H1 (cell line): ENCODE data around the gene DNLZ. TPM values are rescaled to one million over a fixed set of nuclear protein-coding genes. Genes with fewer than 3 reads are reported as not detected.

Experiments used
- CHD2 ChIP-seq: IDR thresholded peaks from 2 replicates; pipeline ENCODE4 v1.6.1; 2012; ENCODE audit warnings: low read length, improper control_type of control experiment
- CTBP2 ChIP-seq: IDR thresholded peaks from 2 replicates; pipeline ENCODE4 v1.7.0; 2011; ENCODE audit warnings: borderline replicate concordance, mild to moderate bottlenecking, moderate library complexity, mixed read lengths, low read length; ENCODE audit not compliant: insufficient read depth, insufficient read length
- EGR1 ChIP-seq: IDR thresholded peaks from 2 replicates; pipeline ENCODE4 v1.6.1; 2011; ENCODE audit warnings: low read depth, low read length, borderline replicate concordance
- GABPA ChIP-seq: IDR thresholded peaks from 2 replicates; pipeline ENCODE4 v1.6.1; 2011; ENCODE audit warnings: mild to moderate bottlenecking, low read length, moderate library complexity, borderline replicate concordance; ENCODE audit not compliant: insufficient read depth
- GTF2F1 ChIP-seq: IDR thresholded peaks from 2 replicates; pipeline ENCODE4 v1.6.1; 2012; ENCODE audit warnings: low read depth, low read length, improper control_type of control experiment, borderline replicate concordance
- POLR2AphosphoS5 ChIP-seq: IDR thresholded peaks from 2 replicates; pipeline ENCODE4 v1.6.1; 2011; ENCODE audit warnings: low read depth, low read length
- SIX5 ChIP-seq: IDR thresholded peaks from 2 replicates; pipeline ENCODE4 v1.6.1; 2011; ENCODE audit warnings: mild to moderate bottlenecking, low read depth, low read length
- SP1 ChIP-seq: IDR thresholded peaks from 2 replicates; pipeline ENCODE4 v1.6.1; 2011; ENCODE audit warnings: low read depth, low read length
- SRF ChIP-seq: IDR thresholded peaks from 2 replicates; pipeline ENCODE4 v1.6.1; 2011; ENCODE audit warnings: mild to moderate bottlenecking, low read depth, low read length, moderate library complexity
- SUZ12 ChIP-seq: fragments of 200-600 bp; sonication (generic); IDR thresholded peaks from 2 replicates; pipeline ENCODE4 v1.6.1; 2012; ENCODE audit warnings: mild to moderate bottlenecking, inconsistent platforms, low read length, moderate library complexity, mixed read lengths
- TCF12 ChIP-seq: IDR thresholded peaks from 2 replicates; pipeline ENCODE4 v1.6.1; 2011; ENCODE audit warnings: low read depth, mild to moderate bottlenecking, low read length
- ZNF274 ChIP-seq: IDR thresholded peaks from 2 replicates; pipeline ENCODE4 v1.7.0; 2012; ENCODE audit warnings: low read length, borderline replicate concordance; ENCODE audit errors: extremely low read depth
- polyA plus RNA-seq, 7 experiments: library from polyadenylated mRNA; depleted of rRNA in 3 of 7; stranded (reverse) in 5 of 7; unstranded in 2 of 7; fragments of >200 nt in 5 of 7; fragments of 200-250 nt in 2 of 7; gene quantifications; 1 replicate in 5 of 7; 2 replicates in 1 of 7; 4 replicates in 1 of 7; pipeline versions ENCODE4 v1.2.1 to v1.2.3, GENCODE V29; 2011 to 2013; ENCODE audit warnings: missing spikeins in 2 of 7, mixed read lengths in 2 of 7
- total RNA-seq: library from RNA; stranded (reverse); fragmentation: NEBNext Ultra II Directional; extraction: Animal tissue kit (Norgen Biotek cat#: 25700); gene quantifications from 2 replicates; pipeline ENCODE4 v1.2.1, GENCODE V29; 2021
- TF ChIP-seq, protein P1 (sequence below): IDR thresholded peaks from 2 replicates; pipeline ENCODE4 v1.6.1; 2011; ENCODE audit warnings: low read length, improper control_type of control experiment
- TF ChIP-seq, protein P2 (sequence below): IDR thresholded peaks from 2 replicates; pipeline ENCODE4 v1.6.1; 2012; ENCODE audit warnings: inconsistent platforms
- TF ChIP-seq, protein P3 (sequence below): IDR thresholded peaks from 2 replicates; pipeline ENCODE4 v1.6.1; 2012; ENCODE audit warnings: low read length, inconsistent platforms

Gene DNLZ
- total and polyA plus RNA-seq, 2 of the 8 experiments (the other 6 are each of a cell fraction or from before 2014, with no cell fraction given), result 11.6 to 17.9 TPM

DNA sequence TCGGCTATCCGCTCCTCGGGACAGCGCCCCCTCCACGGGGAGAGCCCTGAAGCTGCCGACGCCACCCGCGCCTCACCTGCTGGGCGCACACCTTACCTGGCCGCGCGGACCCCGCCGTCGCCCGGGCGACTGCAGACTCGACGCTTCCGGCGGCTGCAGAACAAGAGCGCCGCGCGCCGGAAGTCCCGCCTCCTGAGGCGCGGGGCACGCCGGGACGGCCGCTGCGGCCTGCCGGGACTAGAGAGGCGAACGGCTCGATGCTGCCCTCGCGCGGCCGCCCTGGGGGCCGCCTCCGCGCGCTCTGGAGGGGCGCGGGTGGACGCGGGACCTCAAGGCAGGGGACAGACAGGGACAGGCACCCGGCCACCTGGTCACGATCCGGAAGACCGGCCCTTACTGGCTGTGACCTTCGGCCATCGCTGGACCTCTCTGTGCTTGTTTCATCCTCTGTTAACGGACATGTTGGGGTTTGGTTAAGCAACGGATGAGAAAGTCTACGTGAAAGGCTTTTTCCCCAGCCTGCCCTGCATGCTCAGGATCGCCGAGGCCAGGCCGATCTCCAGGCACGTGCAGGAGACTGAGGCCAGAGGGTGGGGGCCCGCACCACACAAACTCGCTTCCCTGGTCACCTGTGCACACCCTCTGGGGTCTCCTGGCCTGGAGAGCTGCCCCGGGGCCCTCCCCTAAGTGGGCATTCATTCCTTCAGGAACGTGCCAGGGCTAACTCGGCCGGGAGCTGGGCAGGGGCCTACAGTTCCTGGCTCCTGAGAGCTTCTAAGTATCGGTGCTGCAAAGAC, 36.7 kb upstream of the DNLZ start, which contains the start of gene SNAPC4 (continued):
- TF ChIP-seq GTF2F1 (0 out of 2 replicates have a peak, but pooled peaks have one; percentile 17), SIX5 (no peak), POLR2AphosphoS5 (peak; percentile 76), SP1 (no peak; the same call in 1 of the 2 replicates), CTBP2 (no peak), ZNF274 (no peak), SRF (no peak), EGR1 (peak; percentile 9; the same call in 1 of the 2 replicates), CHD2 (no peak), TCF12 (no peak), SUZ12 (no peak), GABPA (peak; percentile 95)
- TF ChIP-seq, protein P1, sequence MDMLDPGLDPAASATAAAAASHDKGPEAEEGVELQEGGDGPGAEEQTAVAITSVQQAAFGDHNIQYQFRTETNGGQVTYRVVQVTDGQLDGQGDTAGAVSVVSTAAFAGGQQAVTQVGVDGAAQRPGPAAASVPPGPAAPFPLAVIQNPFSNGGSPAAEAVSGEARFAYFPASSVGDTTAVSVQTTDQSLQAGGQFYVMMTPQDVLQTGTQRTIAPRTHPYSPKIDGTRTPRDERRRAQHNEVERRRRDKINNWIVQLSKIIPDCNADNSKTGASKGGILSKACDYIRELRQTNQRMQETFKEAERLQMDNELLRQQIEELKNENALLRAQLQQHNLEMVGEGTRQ, result peak; percentile 11; the same call in 1 of the 2 replicates
- TF ChIP-seq, protein P2, sequence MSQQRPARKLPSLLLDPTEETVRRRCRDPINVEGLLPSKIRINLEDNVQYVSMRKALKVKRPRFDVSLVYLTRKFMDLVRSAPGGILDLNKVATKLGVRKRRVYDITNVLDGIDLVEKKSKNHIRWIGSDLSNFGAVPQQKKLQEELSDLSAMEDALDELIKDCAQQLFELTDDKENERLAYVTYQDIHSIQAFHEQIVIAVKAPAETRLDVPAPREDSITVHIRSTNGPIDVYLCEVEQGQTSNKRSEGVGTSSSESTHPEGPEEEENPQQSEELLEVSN, result no peak; the same call in 1 of the 2 replicates
- TF ChIP-seq, protein P3, sequence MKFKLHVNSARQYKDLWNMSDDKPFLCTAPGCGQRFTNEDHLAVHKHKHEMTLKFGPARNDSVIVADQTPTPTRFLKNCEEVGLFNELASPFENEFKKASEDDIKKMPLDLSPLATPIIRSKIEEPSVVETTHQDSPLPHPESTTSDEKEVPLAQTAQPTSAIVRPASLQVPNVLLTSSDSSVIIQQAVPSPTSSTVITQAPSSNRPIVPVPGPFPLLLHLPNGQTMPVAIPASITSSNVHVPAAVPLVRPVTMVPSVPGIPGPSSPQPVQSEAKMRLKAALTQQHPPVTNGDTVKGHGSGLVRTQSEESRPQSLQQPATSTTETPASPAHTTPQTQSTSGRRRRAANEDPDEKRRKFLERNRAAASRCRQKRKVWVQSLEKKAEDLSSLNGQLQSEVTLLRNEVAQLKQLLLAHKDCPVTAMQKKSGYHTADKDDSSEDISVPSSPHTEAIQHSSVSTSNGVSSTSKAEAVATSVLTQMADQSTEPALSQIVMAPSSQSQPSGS, result no peak
